ENCODE data around the gene CHCHD6. TPM values are rescaled to one million over a fixed set of nuclear protein-coding genes. Genes with fewer than 3 reads are reported as not detected.

Gene CHCHD6
- total RNA-seq, 4 donors from 2014 or later = 13.4 to 22.0 (median 16.1) TPM

GRCh38 chr3:126923423-126923822 is 219.4 kb downstream of the CHCHD6 start:
- no peak overlapping the region for H3K4me3 ChIP-seq
- no peaks in the 10 kb centered on the region for H3K27me3 ChIP-seq
- WGBS = 93% methylated on average over 6 of the region's 6 CpGs
- H3K27ac ChIP-seq = no peak overlapping the region
- peaks cover 19% of the 10 kb centered on the region for H3K4me1 ChIP-seq
- no peak for TF ChIP-seq EP300 (IDR thresholded peaks at IDR 0.05)
- TF ChIP-seq CTCF (IDR thresholded peaks at IDR 0.05) = no peak
- TF ChIP-seq POLR2AphosphoS5 (IDR thresholded peaks at IDR 0.05) = no peak
- no peak for TF ChIP-seq POLR2A (IDR thresholded peaks at IDR 0.05)
- no peaks in the 10 kb centered on the region for H3K36me3 ChIP-seq
- no peak for DNase-seq (ENCODE audit: low spot score in 2 of 2)
- no peaks in the 10 kb centered on the region for H3K9me3 ChIP-seq

DNA sequence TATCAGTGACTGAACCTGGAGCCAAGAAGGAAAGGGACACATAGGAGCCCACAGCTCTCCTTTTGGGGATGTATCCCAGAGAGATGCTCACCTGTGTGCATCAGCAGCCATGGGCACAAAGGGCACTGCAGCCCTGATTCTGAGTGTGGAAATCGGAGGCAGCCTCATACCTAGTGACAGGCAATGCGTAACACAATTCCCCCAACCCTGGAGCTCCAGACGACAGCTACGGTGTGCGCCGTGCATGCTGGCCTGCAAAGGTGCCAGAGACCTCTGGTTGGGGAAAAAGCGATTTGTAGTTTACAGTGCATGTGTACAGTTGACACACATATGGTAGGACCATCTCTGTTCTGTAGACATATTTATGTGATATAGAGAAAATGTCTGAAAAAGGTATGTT is 219.9 kb downstream of the CHCHD6 start:
- peaks cover 19% of the 10 kb centered on the region for H3K4me1 ChIP-seq
- WGBS = 93% methylated on average over 7 of the region's 7 CpGs
- no peaks in the 10 kb centered on the region for H3K27me3 ChIP-seq
- no peak overlapping the region for H3K4me3 ChIP-seq
- H3K9me3 ChIP-seq = no peaks in the 10 kb centered on the region
- H3K27ac ChIP-seq = no peak overlapping the region
- TF ChIP-seq POLR2AphosphoS5 (IDR thresholded peaks at IDR 0.05) = no peak
- TF ChIP-seq CTCF (IDR thresholded peaks at IDR 0.05) = no peak
- TF ChIP-seq POLR2A (IDR thresholded peaks at IDR 0.05) = no peak
- TF ChIP-seq EP300 (IDR thresholded peaks at IDR 0.05) = no peak
- DNase-seq (ENCODE audit: low spot score in 2 of 2) = no peak
- H3K36me3 ChIP-seq = no peaks in the 10 kb centered on the region

DNA sequence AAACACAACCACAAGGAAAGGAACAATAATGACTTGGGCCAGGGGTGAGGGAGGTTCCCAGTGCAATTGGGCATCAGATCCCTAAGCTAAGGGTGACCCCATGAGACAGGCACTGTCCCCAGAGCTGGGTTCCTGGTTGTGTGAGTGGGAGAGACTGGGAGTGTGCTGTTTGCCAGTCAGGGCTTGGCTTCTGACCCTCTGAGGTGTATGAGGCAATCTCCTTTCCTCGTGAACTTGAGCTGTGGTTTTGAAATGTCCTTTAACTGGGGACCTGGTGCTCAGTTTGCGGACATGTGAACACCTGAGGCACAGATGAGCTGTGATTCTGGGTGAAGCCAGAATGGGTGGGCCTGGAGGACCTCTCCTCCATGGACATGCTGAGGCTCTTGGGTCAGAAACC is 220.4 kb downstream of the CHCHD6 start:
- Histone ChIP-seq H3K27me3 (no peaks in the 10 kb centered on the region), H3K4me1 (peaks cover 19% of the 10 kb centered on the region), H3K36me3 (no peaks in the 10 kb centered on the region), H3K9me3 (no peaks in the 10 kb centered on the region), H3K4me3 (no peak overlapping the region), H3K27ac (no peak overlapping the region)
- TF ChIP-seq CTCF (IDR thresholded peaks at IDR 0.05) (no peak), EP300 (IDR thresholded peaks at IDR 0.05) (no peak), POLR2A (IDR thresholded peaks at IDR 0.05) (no peak), POLR2AphosphoS5 (IDR thresholded peaks at IDR 0.05) (no peak)
- WGBS = 80% methylated on average over 2 of the region's 2 CpGs
- no peak for DNase-seq (ENCODE audit: low spot score in 2 of 2)

DNA sequence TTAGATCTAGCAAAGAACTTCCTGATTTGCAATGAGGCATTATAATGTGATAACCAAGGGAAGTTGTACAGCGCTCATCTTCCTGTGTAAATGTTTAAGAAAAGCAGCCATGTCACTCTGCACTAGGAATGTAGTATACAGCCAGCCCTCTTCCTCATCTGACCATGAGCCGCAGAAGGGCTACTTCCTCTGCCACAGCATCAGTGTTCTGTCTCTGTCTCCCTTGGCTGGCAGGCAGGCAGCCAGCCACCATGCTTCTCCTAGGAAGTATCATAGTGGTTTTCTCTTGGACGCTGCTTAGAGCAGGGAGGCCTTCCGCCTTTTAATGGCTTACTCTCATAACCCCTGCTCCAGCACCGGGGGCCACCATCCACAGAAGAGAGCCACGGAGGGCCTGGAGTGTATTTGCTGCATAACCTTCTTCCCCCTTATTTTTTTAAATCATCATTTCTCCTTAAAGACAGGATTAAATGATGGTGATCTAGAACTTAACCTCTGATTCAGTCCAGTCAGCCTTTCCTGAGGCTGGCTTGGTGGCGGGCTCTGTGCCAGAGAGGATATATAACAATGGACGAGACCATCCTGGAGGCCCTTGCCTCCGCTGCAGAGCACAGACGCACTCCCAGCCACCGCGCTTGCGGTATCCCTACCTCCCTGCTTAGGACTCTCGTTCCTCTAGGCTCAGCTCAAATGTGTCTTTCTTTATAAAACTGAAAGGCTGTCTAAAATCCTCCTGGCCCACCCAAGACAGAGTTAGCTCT is 221.6 kb downstream of the CHCHD6 start:
- no peaks in the 10 kb centered on the region for H3K27me3 ChIP-seq
- H3K36me3 ChIP-seq = no peaks in the 10 kb centered on the region
- H3K9me3 ChIP-seq = no peaks in the 10 kb centered on the region
- H3K27ac ChIP-seq = no peak overlapping the region
- WGBS = 84% methylated on average over 14 of the region's 14 CpGs
- peaks cover 19% of the 10 kb centered on the region for H3K4me1 ChIP-seq
- no peak overlapping the region for H3K4me3 ChIP-seq
- TF ChIP-seq EP300 (IDR thresholded peaks at IDR 0.05) = no peak
- no peak for TF ChIP-seq POLR2A (IDR thresholded peaks at IDR 0.05)
- TF ChIP-seq POLR2AphosphoS5 (IDR thresholded peaks at IDR 0.05) = no peak
- no peak for TF ChIP-seq CTCF (IDR thresholded peaks at IDR 0.05)
- no peak for DNase-seq (ENCODE audit: low spot score in 2 of 2)

GRCh38 chr3:126926684-126927400 is 222.8 kb downstream of the CHCHD6 start:
- Histone ChIP-seq H3K4me1 (peaks cover 21% of the 10 kb centered on the region), H3K9me3 (no peaks in the 10 kb centered on the region), H3K36me3 (no peaks in the 10 kb centered on the region), H3K27ac (peak overlapping the region; percentile 20), H3K4me3 (no peak overlapping the region), H3K27me3 (no peaks in the 10 kb centered on the region)
- no peak for DNase-seq (ENCODE audit: low spot score in 2 of 2)
- WGBS = 41% methylated on average over 11 of the region's 11 CpGs
- TF ChIP-seq CTCF (IDR thresholded peaks at IDR 0.05) (peak; percentile 8 to 21), POLR2AphosphoS5 (IDR thresholded peaks at IDR 0.05) (no peak), EP300 (IDR thresholded peaks at IDR 0.05) (no peak)
